ENCODE data around the gene VRK1. TPM values are rescaled to one million over a fixed set of nuclear protein-coding genes. Genes with fewer than 3 reads are reported as not detected.

Gene VRK1
- total and polyA plus RNA-seq, 8 donors = 2.4 to 7.0 (median 3.6) TPM

- FAIRE-seq (no peak), ATAC-seq (no peak), DNase-seq (no peak)
- Histone ChIP-seq H3K4me3 (no peak overlapping the region), H3K4me1 (no peaks in the 10 kb centered on the region), H3K27ac (no peak overlapping the region), H3K9me3 (no peaks in the 10 kb centered on the region), H3K27me3 (no peaks in the 10 kb centered on the region), H3K36me3 (no peaks in the 10 kb centered on the region)
- intact Hi-C loops (cut with DNase I) = no loop called here
- TF ChIP-seq CTCF (IDR thresholded peaks at IDR 0.05) = no peak
- WGBS, 2 donors = 76 to 83% methylated on average over 1 of the region's 1 CpG
Observed at GRCh38 chr14:96847451-96847850, 50.3 kb downstream of the VRK1 start.

GRCh38 chr14:96848011-96848410, 50.8 kb downstream of the VRK1 start:
- WGBS, 2 donors = 82 to 85% methylated on average over 4 of the region's 4 CpGs
- no peaks in the 10 kb centered on the region for H3K4me1 ChIP-seq
- H3K27ac ChIP-seq = no peak overlapping the region
- no peaks in the 10 kb centered on the region for H3K27me3 ChIP-seq
- no peak overlapping the region for H3K4me3 ChIP-seq
- DNase-seq = no peak
- intact Hi-C loops (cut with DNase I) = no loop called here
- no peak for FAIRE-seq
- H3K9me3 ChIP-seq = no peaks in the 10 kb centered on the region
- no peaks in the 10 kb centered on the region for H3K36me3 ChIP-seq
- TF ChIP-seq CTCF (IDR thresholded peaks at IDR 0.05) = no peak
- no peak for ATAC-seq

- Histone ChIP-seq H3K36me3 (no peaks in the 10 kb centered on the region), H3K4me1 (no peaks in the 10 kb centered on the region), H3K4me3 (no peak overlapping the region), H3K9me3 (no peaks in the 10 kb centered on the region), H3K27ac (no peak overlapping the region), H3K27me3 (no peaks in the 10 kb centered on the region)
- DNase-seq = no peak
- no peak for ATAC-seq
- FAIRE-seq = no peak
- TF ChIP-seq CTCF (IDR thresholded peaks at IDR 0.05) = no peak
- intact Hi-C loops (cut with DNase I) = no loop called here
Observed at GRCh38 chr14:96849733-96850132, 52.6 kb downstream of the VRK1 start.

- intact Hi-C loops (cut with DNase I) = no loop called here
- ATAC-seq = no peak
- no peak for TF ChIP-seq CTCF (IDR thresholded peaks at IDR 0.05)
- Histone ChIP-seq H3K4me1 (no peaks in the 10 kb centered on the region), H3K4me3 (no peak overlapping the region), H3K9me3 (no peaks in the 10 kb centered on the region), H3K27me3 (no peaks in the 10 kb centered on the region), H3K36me3 (no peaks in the 10 kb centered on the region), H3K27ac (no peak overlapping the region)
- FAIRE-seq = no peak
- WGBS, 2 donors = 78 to 79% methylated on average over 4 of the region's 4 CpGs
- DNase-seq = no peak
Observed at GRCh38 chr14:96851694-96852381, 54.7 kb downstream of the VRK1 start.

GRCh38 chr14:96852823-96853422, 55.7 kb downstream of the VRK1 start:
- intact Hi-C loops (cut with DNase I) = no loop called here
- DNase-seq = no peak
- H3K27me3 ChIP-seq = no peaks in the 10 kb centered on the region
- no peaks in the 10 kb centered on the region for H3K36me3 ChIP-seq
- no peaks in the 10 kb centered on the region for H3K9me3 ChIP-seq
- ATAC-seq = peak in 3 of 4 donors; percentile 62 to 77 (median 71)
- FAIRE-seq = peak; percentile 29
- no peak overlapping the region for H3K4me3 ChIP-seq
- peak; percentile 27 to 60 (median 38) for TF ChIP-seq CTCF (IDR thresholded peaks at IDR 0.05)
- no peak overlapping the region for H3K27ac ChIP-seq
- no peaks in the 10 kb centered on the region for H3K4me1 ChIP-seq
- WGBS, 2 donors = 28 to 31% methylated on average over 4 of the region's 4 CpGs

Measured in pancreas (tissue), 10 donors.